GM12878 (cell line): Measurements from ENCODE around the gene F11. TPM values are rescaled to one million over a fixed set of nuclear protein-coding genes. Genes with fewer than 3 reads are reported as not detected.

Source experiments
- ATAC-seq: fragments of 200-7000 bp; cut with Tn5 transposase; 3 replicates; pipeline ENCODE4 v1.9.1; 2020; ENCODE audit warnings: mild to moderate bottlenecking, moderate library complexity
- BruUV-seq: library from RNA; stranded (reverse); fragments of 400-500 nt; replicated peaks from 2 replicates; lab custom pipeline; 2021; lab: Mats Ljungman, UMichigan
- CTCF ChIA-PET: fragments of 300-600 bp; sonication (Branson Sonifier 250); formaldehyde crosslinking; extraction: SDS; loops from one replicate; lab custom pipeline; 2021; ENCODE audit warnings: inconsistent platforms; lab: Yijun Ruan, JAX
- POLR2A ChIA-PET: fragments of 350-600 bp; formaldehyde crosslinking; extraction: SDS; loops from one replicate; lab custom pipeline; 2021; ENCODE audit warnings: inconsistent platforms; lab: Charles Lee
- RAD21 ChIA-PET: fragments of 300-600 bp; sonication (Branson Sonifier 250); formaldehyde crosslinking; loops from one replicate; lab custom pipeline; 2023; ENCODE audit warnings: antibody characterized with exemption; ENCODE audit not compliant: unreplicated experiment; lab: Charles Lee
- SMC1A ChIA-PET: fragments of 300-600 bp; sonication (Branson Sonifier 250); formaldehyde crosslinking; loops from one replicate; lab custom pipeline; 2023; ENCODE audit not compliant: unreplicated experiment, uncharacterized antibody; lab: Charles Lee
- DNase-seq: peaks from one replicate; pipeline ENCODE4 v3.0.0-alpha.2; 2011; ENCODE audit warnings: low read depth, low spot score
- FAIRE-seq: peaks from 3 replicates; lab custom pipeline; 2011; peaks lifted over from hg19 to GRCh38; lab: Jason Lieb, UNC
- H2AFZ ChIP-seq: 2 replicates; pipeline ENCODE4 v1.6.0; 2011; ENCODE audit warnings: low read depth, low read length, control low read depth; ENCODE audit not compliant: control insufficient read depth
- H3K27ac ChIP-seq: 2 replicates; pipeline ENCODE4 v1.5.1; 2011; ENCODE audit warnings: control low read depth; ENCODE audit not compliant: control insufficient read depth, insufficient read depth
- H3K27me3 ChIP-seq, 2 experiments: replicated peaks in 1 of 2; 2 replicates each; pipeline versions ENCODE4 v1.6.0 to v1.6.1; 2011; ENCODE audit warnings: low read length in 1 of 2; ENCODE audit not compliant: control insufficient read depth in 2 of 2, insufficient read depth in 2 of 2
- H3K36me3 ChIP-seq, 2 experiments: 2 replicates each; pipeline ENCODE4 v1.5.1; 2011; ENCODE audit warnings: low read length in 1 of 2; ENCODE audit not compliant: control insufficient read depth in 2 of 2, insufficient read depth in 2 of 2
- H3K4me1 ChIP-seq: 2 replicates; pipeline ENCODE4 v1.6.1; 2011; ENCODE audit warnings: mild to moderate bottlenecking, low read length, moderate library complexity, mixed read lengths; ENCODE audit not compliant: control insufficient read depth, insufficient read depth
- H3K4me2 ChIP-seq: 2 replicates; pipeline ENCODE4 v1.6.0; 2011; ENCODE audit warnings: control low read depth; ENCODE audit not compliant: control insufficient read depth, insufficient read depth
- H3K4me3 ChIP-seq: fragments of 200-600 bp; sonication (generic); 2 replicates; pipeline ENCODE4 v1.5.1; 2016
- H3K79me2 ChIP-seq: 2 replicates; pipeline ENCODE4 v1.6.0; 2011; ENCODE audit warnings: low read length; ENCODE audit not compliant: control insufficient read depth, insufficient read depth
- H3K9ac ChIP-seq: 2 replicates; pipeline ENCODE4 v1.8.0; 2011; ENCODE audit warnings: low read length, control low read depth, mixed read lengths; ENCODE audit not compliant: control insufficient read depth, insufficient read depth
- H3K9me3 ChIP-seq: replicated peaks from 3 replicates; pipeline ENCODE4 v1.5.1; 2011; ENCODE audit warnings: mild to moderate bottlenecking, low read length; ENCODE audit not compliant: control insufficient read depth, insufficient read depth
- H4K20me1 ChIP-seq: 2 replicates; pipeline ENCODE4 v1.6.0; 2011; ENCODE audit not compliant: control insufficient read depth, insufficient read depth
- CHD2 ChIP-seq: IDR thresholded peaks from 2 replicates; pipeline ENCODE4 v1.6.1; 2011; ENCODE audit warnings: low read depth, low read length, improper control_type of control experiment, borderline replicate concordance
- ESRRA ChIP-seq: IDR thresholded peaks from 2 replicates; pipeline ENCODE4 v1.6.1; 2012; ENCODE audit warnings: mild to moderate bottlenecking, low read length, improper control_type of control experiment
- IRF3 ChIP-seq: fragments of 450-650 bp; IDR thresholded peaks from 2 replicates; pipeline ENCODE4 v1.6.1; 2014; ENCODE audit warnings: mild to moderate bottlenecking
- KAT2A ChIP-seq: conservative IDR thresholded peaks from 2 replicates; pipeline ENCODE4 v1.6.1; 2011; ENCODE audit warnings: low read depth, low read length; ENCODE audit not compliant: control insufficient read depth
- NFYA ChIP-seq: IDR thresholded peaks from 2 replicates; pipeline ENCODE4 v1.6.1; 2011; ENCODE audit warnings: low read depth, mild to moderate bottlenecking, low read length, improper control_type of control experiment, borderline replicate concordance
- RAD21 ChIP-seq: IDR thresholded peaks from 2 replicates; pipeline ENCODE4 v1.6.1; 2011; ENCODE audit warnings: mild to moderate bottlenecking, low read depth, low read length, moderate library complexity; ENCODE audit not compliant: insufficient read depth
- SIX5 ChIP-seq: IDR thresholded peaks from 2 replicates; pipeline ENCODE4 v1.6.1; 2011; ENCODE audit warnings: mild to moderate bottlenecking, low read depth, low read length, moderate library complexity; ENCODE audit not compliant: severe bottlenecking
- SP1 ChIP-seq: IDR thresholded peaks from one replicate; pipeline ENCODE4 v1.6.1; 2011; ENCODE audit warnings: low read depth, low read length
- SPI1 ChIP-seq: IDR thresholded peaks from 2 replicates; pipeline ENCODE4 v1.6.1; 2011; ENCODE audit warnings: low read depth, mild to moderate bottlenecking, low read length, moderate library complexity, borderline replicate concordance; ENCODE audit not compliant: insufficient read depth
- SUZ12 ChIP-seq: fragments of 200-600 bp; sonication (generic); IDR thresholded peaks from one replicate; pipeline ENCODE4 v1.6.1; 2018; ENCODE audit warnings: antibody characterized with exemption, mild to moderate bottlenecking; ENCODE audit not compliant: unreplicated experiment
- ZBTB40 ChIP-seq: fragments of 450-650 bp; IDR thresholded peaks from 2 replicates; pipeline ENCODE4 v1.6.1; 2016; ENCODE audit warnings: mild to moderate bottlenecking, moderate library complexity, borderline replicate concordance
- ZNF217 ChIP-seq: fragments of 450-650 bp; IDR thresholded peaks from 2 replicates; pipeline ENCODE4 v1.6.1; 2017; ENCODE audit warnings: antibody characterized with exemption, mild to moderate bottlenecking
- ZNF622 ChIP-seq: fragments of 450-650 bp; IDR thresholded peaks from 2 replicates; pipeline ENCODE4 v1.6.1; 2017; ENCODE audit warnings: mild to moderate bottlenecking, inconsistent platforms
- ZSCAN29 ChIP-seq: fragments of 450-650 bp; IDR thresholded peaks from 2 replicates; pipeline ENCODE4 v1.6.1; 2017; ENCODE audit warnings: mild to moderate bottlenecking, moderate library complexity
- WGBS: methylation state at CpG from one replicate; pipeline ENCODE4 v1.1.6; 2016; ENCODE audit warnings: low lambda C conversion rate; ENCODE audit not compliant: insufficient replicate concordance, insufficient coverage; ENCODE audit errors: missing lambda C conversion rate; 5-methylcytosine and 5-hydroxymethylcytosine counted together
- in situ Hi-C: fragments of 300-500 bp; cut with MboI; formaldehyde crosslinking; loops from 9 replicates; pipeline ENCODE4 v1.14.3; 2018; ENCODE audit warnings: mixed read lengths
- intact Hi-C: fragments of 100-400 bp; cut with micrococcal nuclease; formaldehyde crosslinking; loops from one replicate; pipeline ENCODE4 v1.14.2; 2022; ENCODE audit not compliant: unreplicated experiment
- polyA plus RNA-seq, 11 experiments: library from polyadenylated mRNA; depleted of rRNA in 4 of 11; unstranded in 6 of 11; stranded (reverse) in 5 of 11; fragments of >200 nt; fragmentation: Nextera tagmentation in 4 of 11; fragmentation: Illumina TruSeq in 1 of 11; extraction: Ambion mirVana in 4 of 11; extraction: Trizol in 1 of 11; gene quantifications; 1 replicate in 1 of 11; 2 replicates in 10 of 11; pipeline versions ENCODE4 v1.2.1 to v1.2.3, GENCODE V29; 2011 to 2016; ENCODE audit warnings: inconsistent platforms in 2 of 11, missing spikeins in 2 of 11, low read depth in 1 of 11
- total RNA-seq, 4 experiments: library from RNA; depleted of rRNA in 3 of 4; stranded (reverse); fragments of >200 nt in 3 of 4; fragmentation: Illumina TruSeq in 1 of 4; extraction: Trizol in 1 of 4; gene quantifications; 2 replicates each; pipeline versions ENCODE4 v1.2.1 to v1.2.3, GENCODE V29; 2013 to 2021
- TF ChIP-seq, protein P1 (sequence below): fragments of 450-650 bp; IDR thresholded peaks from 2 replicates; pipeline ENCODE4 v1.6.1; 2017; ENCODE audit warnings: antibody characterized with exemption, mild to moderate bottlenecking, moderate library complexity

Gene F11
- total and polyA plus RNA-seq, 10 of the 15 experiments (the other 5 are each of a cell fraction or from before 2014, with no cell fraction given), result not detected

GRCh38 chr4:186243331-186243730, 22.7 kb upstream of the F11 start:
- in situ Hi-C loops (no loop called here), intact Hi-C loops (no loop called here)
- no peaks in the 10 kb centered on the region for H3K27me3 ChIP-seq
- no peak for TF ChIP-seq ESRRA
- TF ChIP-seq RAD21, result no peak
- TF ChIP-seq SUZ12, result no peak
- TF ChIP-seq, protein P1, sequence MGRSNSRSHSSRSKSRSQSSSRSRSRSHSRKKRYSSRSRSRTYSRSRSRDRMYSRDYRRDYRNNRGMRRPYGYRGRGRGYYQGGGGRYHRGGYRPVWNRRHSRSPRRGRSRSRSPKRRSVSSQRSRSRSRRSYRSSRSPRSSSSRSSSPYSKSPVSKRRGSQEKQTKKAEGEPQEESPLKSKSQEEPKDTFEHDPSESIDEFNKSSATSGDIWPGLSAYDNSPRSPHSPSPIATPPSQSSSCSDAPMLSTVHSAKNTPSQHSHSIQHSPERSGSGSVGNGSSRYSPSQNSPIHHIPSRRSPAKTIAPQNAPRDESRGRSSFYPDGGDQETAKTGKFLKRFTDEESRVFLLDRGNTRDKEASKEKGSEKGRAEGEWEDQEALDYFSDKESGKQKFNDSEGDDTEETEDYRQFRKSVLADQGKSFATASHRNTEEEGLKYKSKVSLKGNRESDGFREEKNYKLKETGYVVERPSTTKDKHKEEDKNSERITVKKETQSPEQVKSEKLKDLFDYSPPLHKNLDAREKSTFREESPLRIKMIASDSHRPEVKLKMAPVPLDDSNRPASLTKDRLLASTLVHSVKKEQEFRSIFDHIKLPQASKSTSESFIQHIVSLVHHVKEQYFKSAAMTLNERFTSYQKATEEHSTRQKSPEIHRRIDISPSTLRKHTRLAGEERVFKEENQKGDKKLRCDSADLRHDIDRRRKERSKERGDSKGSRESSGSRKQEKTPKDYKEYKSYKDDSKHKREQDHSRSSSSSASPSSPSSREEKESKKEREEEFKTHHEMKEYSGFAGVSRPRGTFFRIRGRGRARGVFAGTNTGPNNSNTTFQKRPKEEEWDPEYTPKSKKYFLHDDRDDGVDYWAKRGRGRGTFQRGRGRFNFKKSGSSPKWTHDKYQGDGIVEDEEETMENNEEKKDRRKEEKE, result no peak
- no peak for TF ChIP-seq SIX5
- no peak for TF ChIP-seq SP1
- no peak for TF ChIP-seq ZNF217
- no peak for TF ChIP-seq ZSCAN29
- no peak for TF ChIP-seq CHD2
- no peak for TF ChIP-seq ZBTB40
- TF ChIP-seq IRF3, result no peak
- TF ChIP-seq ZNF622, result no peak
- no peak for TF ChIP-seq SPI1
- TF ChIP-seq KAT2A, result no peak
- TF ChIP-seq NFYA, result no peak
- no peaks in the 10 kb centered on the region for H3K79me2 ChIP-seq
- no peak overlapping the region for H3K4me2 ChIP-seq
- ChIA-PET POLR2A (no interaction called here), SMC1A (interaction anchor here (0.7 kb wide), 1 partner anchor 11 kb away, joined by 3 read pairs; no protein-coding TSS in a partner anchor), RAD21 (no interaction called here), CTCF (no interaction called here)
- no peaks in the 10 kb centered on the region for H4K20me1 ChIP-seq
- ATAC-seq, result no peak
- FAIRE-seq, result no peak
- no peaks in the 10 kb centered on the region for H3K9me3 ChIP-seq
- H3K9ac ChIP-seq, result no peak overlapping the region
- no peak for DNase-seq
- no peak overlapping the region for H3K27ac ChIP-seq
- no peak overlapping the region for H2AFZ ChIP-seq
- H3K4me3 ChIP-seq, result no peak overlapping the region
- H3K4me1 ChIP-seq, result no peaks in the 10 kb centered on the region
- H3K36me3 ChIP-seq, result no peaks in the 10 kb centered on the region
- no TSS peak for BruUV-seq
- 57% methylated on average over 2 of the region's 2 CpGs for WGBS
